HCT116 (cell line): ENCODE results near the gene DDX52. TPM values are rescaled to one million over a fixed set of nuclear protein-coding genes. Genes with fewer than 3 reads are reported as not detected.

ENCODE experiments used
- ATAC-seq: fragments of 200-7000 bp; cut with Tn5 transposase; 2 replicates; pipeline ENCODE4 v1.9.1; 2020; ENCODE audit warnings: mild to moderate bottlenecking, moderate library complexity
- BruUV-seq: library from RNA; stranded (reverse); fragments of 400-500 nt; replicated peaks from 2 replicates; lab custom pipeline; 2021; lab: Mats Ljungman, UMichigan
- CTCF ChIA-PET: fragments of 300-600 bp; sonication (Branson Sonifier 250); formaldehyde crosslinking; loops from one replicate; lab custom pipeline; 2021; ENCODE audit warnings: antibody characterized with exemption; lab: Charles Lee
- POLR2A ChIA-PET: fragments of 300-600, 350-600 bp; sonication (Branson Sonifier 250); formaldehyde crosslinking; loops from one replicate; lab custom pipeline; 2021; ENCODE audit warnings: antibody characterized with exemption; lab: Charles Lee
- RAD21 ChIA-PET, 2 experiments: fragments of 300-600 bp; sonication (Branson Sonifier 250); formaldehyde crosslinking; loops; one replicate each; lab custom pipeline; 2023; ENCODE audit warnings: low total read pairs in 2 of 2; ENCODE audit not compliant: uncharacterized antibody in 2 of 2, unreplicated experiment in 2 of 2, low non-redundant PET in 1 of 2; lab: Charles Lee
- DNase-seq: peaks from one replicate; pipeline ENCODE4 v3.0.0-alpha.2; 2010; ENCODE audit warnings: low read depth, low spot score
- H2AFZ ChIP-seq: fragments of 200-600 bp; shearing (Covaris generic), sonication (generic); 2 replicates; pipeline ENCODE4 v1.6.1; 2017; ENCODE audit warnings: low read depth, mixed run types, mixed read lengths, antibody characterized with exemption, low read length; ENCODE audit not compliant: poor library complexity, severe bottlenecking
- H3K27ac ChIP-seq: 2 replicates; pipeline ENCODE4 v1.5.1; 2012; ENCODE audit warnings: low read depth, low read length
- H3K27me3 ChIP-seq: fragments of 200-600 bp; sonication (generic); 2 replicates; pipeline ENCODE4 v1.6.1; 2016; ENCODE audit warnings: mixed run types, low read length, mixed read lengths; ENCODE audit not compliant: insufficient read depth
- H3K36me3 ChIP-seq, 2 experiments: fragments of 200-500 bp in 1 of 2; fragments of 200-600 bp in 1 of 2; sonication (Bioruptor generic) in 1 of 2; sonication (generic) in 1 of 2; 2 replicates each; pipeline versions ENCODE4 v1.5.1 to v1.6.1; 2014 to 2016; ENCODE audit warnings: low read length in 2 of 2, inconsistent platforms in 1 of 2, mixed read lengths in 1 of 2, mixed run types in 1 of 2; ENCODE audit not compliant: insufficient read depth in 2 of 2, control insufficient read depth in 1 of 2
- H3K4me1 ChIP-seq, 2 experiments: fragments of 200-600 bp in 1 of 2; sonication (generic) in 1 of 2; 2 replicates each; pipeline versions ENCODE4 v1.5.1 to v1.6.1; 2012 to 2017; ENCODE audit warnings: low read length in 2 of 2, inconsistent platforms in 1 of 2, mild to moderate bottlenecking in 1 of 2, mixed read lengths in 1 of 2, mixed run types in 1 of 2, moderate library complexity in 1 of 2; ENCODE audit not compliant: insufficient read depth in 2 of 2, control insufficient read depth in 1 of 2
- H3K4me2 ChIP-seq: fragments of 200-600 bp; sonication (generic); 2 replicates; pipeline ENCODE4 v1.6.1; 2017; ENCODE audit warnings: mixed run types, low read length, mixed read lengths
- H3K4me3 ChIP-seq, 2 experiments: fragments of 200-600 bp in 1 of 2; sonication (generic) in 1 of 2; replicated peaks in 1 of 2; 2 replicates each; pipeline ENCODE4 v1.5.1; 2011 to 2016; ENCODE audit warnings: low read length in 2 of 2, control low read depth in 1 of 2, low read depth in 1 of 2, mild to moderate bottlenecking in 1 of 2, mixed read lengths in 1 of 2, mixed run types in 1 of 2
- H3K79me2 ChIP-seq: fragments of 200-600 bp; sonication (generic); 2 replicates; pipeline ENCODE4 v1.6.1; 2017; ENCODE audit warnings: mild to moderate bottlenecking, mixed run types, low read length, moderate library complexity, mixed read lengths; ENCODE audit not compliant: insufficient read depth
- H3K9ac ChIP-seq: fragments of 200-600 bp; sonication (generic); 2 replicates; pipeline ENCODE4 v1.6.1; 2016; ENCODE audit warnings: low read length, mixed read lengths
- H3K9me2 ChIP-seq: fragments of 200-600 bp; sonication (generic), shearing (Covaris generic); 2 replicates; pipeline ENCODE4 v1.6.1; 2017; ENCODE audit warnings: mixed run types, mild to moderate bottlenecking, moderate library complexity; ENCODE audit not compliant: insufficient read depth
- H3K9me3 ChIP-seq, 2 experiments: fragments of 200-500 bp in 1 of 2; fragments of 200-600 bp in 1 of 2; sonication (Bioruptor generic) in 1 of 2; sonication (generic) in 1 of 2; 2 replicates each; pipeline ENCODE4 v1.6.1; 2014 to 2017; ENCODE audit warnings: low read length in 2 of 2, mixed read lengths in 2 of 2, inconsistent platforms in 1 of 2, low read depth in 1 of 2, mild to moderate bottlenecking in 1 of 2, mixed run types in 1 of 2, moderate library complexity in 1 of 2; ENCODE audit not compliant: control insufficient read depth in 1 of 2, insufficient read depth in 1 of 2
- H4K20me1 ChIP-seq: fragments of 200-600 bp; sonication (generic), shearing (Covaris generic); 2 replicates; pipeline ENCODE4 v1.6.1; 2017; ENCODE audit warnings: mixed run types, mild to moderate bottlenecking, moderate library complexity; ENCODE audit not compliant: insufficient read depth
- EGR1 ChIP-seq: IDR thresholded peaks from 2 replicates; pipeline ENCODE4 v1.6.1; 2012; ENCODE audit warnings: low read depth
- ELF1 ChIP-seq: IDR thresholded peaks from 2 replicates; pipeline ENCODE4 v1.6.1; 2012; ENCODE audit warnings: low read depth, borderline replicate concordance
- EZH2 ChIP-seq: fragments of 200-600 bp; sonication (generic); IDR thresholded peaks from 2 replicates; pipeline ENCODE4 v1.6.1; 2017; ENCODE audit warnings: antibody characterized with exemption, mixed run types
- FOSL1 ChIP-seq: IDR thresholded peaks from 2 replicates; pipeline ENCODE4 v1.6.1; 2012; ENCODE audit warnings: low read depth
- JUND ChIP-seq: IDR thresholded peaks from 2 replicates; pipeline ENCODE4 v1.6.1; 2012
- MAX ChIP-seq: IDR thresholded peaks from 2 replicates; pipeline ENCODE4 v1.6.1; 2012
- POLR2A ChIP-seq: IDR thresholded peaks from 2 replicates; pipeline ENCODE4 v1.7.0; 2011; ENCODE audit warnings: borderline replicate concordance; ENCODE audit not compliant: insufficient read depth, insufficient read length; ENCODE audit errors: extremely low read depth
- POLR2AphosphoS5 ChIP-seq: IDR thresholded peaks from 2 replicates; pipeline ENCODE4 v1.6.1; 2011; ENCODE audit warnings: mild to moderate bottlenecking, low read depth, low read length, moderate library complexity
- RAD21 ChIP-seq: IDR thresholded peaks from 2 replicates; pipeline ENCODE4 v1.6.1; 2012; ENCODE audit warnings: low read depth, mild to moderate bottlenecking
- SP1 ChIP-seq: IDR thresholded peaks from 2 replicates; pipeline ENCODE4 v1.6.1; 2012; ENCODE audit warnings: low read depth
- TCF7L2 ChIP-seq: IDR thresholded peaks from 2 replicates; pipeline ENCODE4 v1.7.0; 2011; ENCODE audit warnings: borderline replicate concordance, inconsistent platforms; ENCODE audit not compliant: insufficient read depth, insufficient read length; ENCODE audit errors: extremely low read depth
- YY1 ChIP-seq: IDR thresholded peaks from 2 replicates; pipeline ENCODE4 v1.6.1; 2011; ENCODE audit warnings: low read length, low read depth, moderate library complexity, mild to moderate bottlenecking; ENCODE audit not compliant: insufficient replicate concordance; ENCODE audit errors: extremely low read depth
- ZBTB33 ChIP-seq: IDR thresholded peaks from 2 replicates; pipeline ENCODE4 v1.6.1; 2011; ENCODE audit warnings: mild to moderate bottlenecking, low read length, moderate library complexity; ENCODE audit not compliant: insufficient replicate concordance; ENCODE audit errors: extremely low read depth
- ZNF274 ChIP-seq: fragments of 200-500 bp; sonication (Bioruptor generic); IDR thresholded peaks from 2 replicates; pipeline ENCODE4 v1.6.1; 2014; ENCODE audit warnings: mild to moderate bottlenecking, low read depth, low read length, inconsistent platforms
- intact Hi-C: fragments of 100-400 bp; cut with micrococcal nuclease; formaldehyde crosslinking; loops from 2 replicates; pipeline ENCODE4 v1.10.0; 2022
- total RNA-seq: library from RNA; stranded (reverse); gene quantifications from one replicate; pipeline ENCODE4 v1.2.1, GENCODE V29; 2021; ENCODE audit not compliant: unreplicated experiment

Gene DDX52
- total RNA-seq, 1 experiment from 2014 or later, result 45.4 TPM

DNA sequence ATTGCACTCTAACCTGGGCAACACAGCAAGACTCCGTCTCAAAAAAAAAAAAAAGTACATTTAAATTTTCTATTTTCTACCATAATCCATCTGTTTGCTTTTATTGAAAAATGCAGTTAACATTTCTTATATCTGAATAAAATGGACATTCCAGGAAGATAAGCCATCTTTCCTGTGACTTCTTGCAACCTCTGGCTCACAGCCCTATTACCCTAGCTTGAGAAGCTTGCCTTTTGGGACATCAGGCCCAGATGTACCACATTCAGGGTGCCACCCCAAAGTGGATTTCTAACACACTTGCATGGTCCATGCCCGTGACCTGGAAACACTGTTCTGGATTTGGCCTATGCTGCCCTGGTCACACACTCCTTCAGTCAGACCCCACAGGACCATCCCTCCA is 30.1 kb upstream of the DDX52 start:
- H3K9me2 ChIP-seq, result no peaks in the 10 kb centered on the region
- no peak overlapping the region for H3K27ac ChIP-seq
- no peaks in the 10 kb centered on the region for H3K79me2 ChIP-seq
- H4K20me1 ChIP-seq, result no peaks in the 10 kb centered on the region
- ATAC-seq (no peak), DNase-seq (no peak)
- H3K4me2 ChIP-seq, result no peak overlapping the region
- intact Hi-C loops, result no loop called here
- CTCF ChIA-PET, result no interaction called here
- no peaks in the 10 kb centered on the region for H3K9me3 ChIP-seq
- H3K36me3 ChIP-seq, result no peaks in the 10 kb centered on the region
- H3K9ac ChIP-seq, result no peak overlapping the region
- no peak overlapping the region for H2AFZ ChIP-seq
- BruUV-seq, result no TSS peak
- POLR2A ChIA-PET, result no interaction called here
- H3K27me3 ChIP-seq, result no peaks in the 10 kb centered on the region
- TF ChIP-seq POLR2AphosphoS5 (no peak), FOSL1 (no peak), YY1 (no peak), POLR2A (no peak), ZBTB33 (no peak), EZH2 (no peak), EGR1 (no peak), JUND (no peak), SP1 (no peak), ELF1 (no peak), TCF7L2 (no peak), ZNF274 (no peak), RAD21 (no peak), MAX (no peak)
- peaks cover 0 to 10% of the 10 kb centered on the region in 2 experiments; a peak in 2 of 4 replicates for H3K4me1 ChIP-seq
- no peak overlapping the region for H3K4me3 ChIP-seq
- RAD21 ChIA-PET, result no interaction called here
